ENCODE data around the gene COL15A1. TPM values are rescaled to one million over a fixed set of nuclear protein-coding genes. Genes with fewer than 3 reads are reported as not detected.

COL15A1 gene
- total and polyA plus RNA-seq, 2 donors (not counting 1 experiment from before 2014, with no cell fraction given), result not detected

DNA sequence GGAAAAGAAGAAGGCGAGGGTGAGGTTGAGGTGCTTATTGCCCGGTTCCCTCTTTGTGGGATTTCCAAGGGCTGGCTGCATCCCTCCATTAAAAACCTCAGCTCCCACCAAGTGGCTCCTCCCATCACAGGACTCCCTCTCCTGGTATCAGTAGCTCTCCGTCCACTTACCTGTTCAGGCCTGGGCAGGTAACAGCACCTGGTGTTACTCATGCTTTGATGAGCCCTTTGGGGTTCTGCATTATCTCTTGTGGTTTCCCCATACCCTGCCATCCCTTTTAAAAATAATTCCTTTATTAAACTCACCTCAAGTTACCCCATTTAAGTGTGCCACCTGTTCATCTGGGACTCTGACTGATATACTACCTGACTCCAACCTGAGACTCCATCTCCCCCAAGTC lies 143.8 kb downstream of the COL15A1 start:
- Mint-ChIP-seq H3K4me1 (peaks cover 14% of the 10 kb centered on the region), H3K27ac (no peak overlapping the region), H3K4me3 (no peak overlapping the region), H3K9me3 (ENCODE audit: insufficient read depth) (no peaks in the 10 kb centered on the region), H3K27me3 (no peaks in the 10 kb centered on the region)
- Histone ChIP-seq H4K20me1 (ENCODE audit: control insufficient read depth, insufficient read depth, low read length, poor library complexity, severe bottlenecking) (no peaks in the 10 kb centered on the region), H3K4me3 (ENCODE audit: control extremely low read depth in 1 of 5, extremely low read depth in 1 of 5, insufficient read depth in 1 of 5, low read depth in 2 of 5, low read length in 4 of 5) (no peak overlapping the region), H3K36me3 (replicated peaks in 1 of 2; ENCODE audit: control extremely low read depth in 1 of 2, control insufficient read depth in 1 of 2, extremely low read depth in 1 of 2, insufficient read depth in 2 of 2, low read length in 1 of 2) (no peaks in the 10 kb centered on the region), H3K4me1 (ENCODE audit: control insufficient read depth in 2 of 2, insufficient read depth in 2 of 2, low read length in 2 of 2) (peaks cover 11 to 15% of the 10 kb centered on the region in 2 donors), H2AFZ (ENCODE audit: insufficient read depth, low read depth, low read length, poor library complexity, severe bottlenecking) (no peak overlapping the region), H3K27ac (ENCODE audit: low read length in 2 of 2) (no peak overlapping the region), H3K9me3 (ENCODE audit: control extremely low read depth in 1 of 3, control insufficient read depth in 2 of 3, insufficient read depth in 1 of 3, low read length in 2 of 3) (peaks cover 0 to 5% (median 3%) of the 10 kb centered on the region in 3 donors), H3K4me2 (replicated peaks; ENCODE audit: low read depth, low read length, poor library complexity, severe bottlenecking) (no peak overlapping the region), H3K27me3 (replicated peaks in 1 of 4; ENCODE audit: control extremely low read depth in 1 of 4, control insufficient read depth in 3 of 4, insufficient read depth in 4 of 4, low read length in 3 of 4) (no peaks in the 10 kb centered on the region), H3K79me2 (ENCODE audit: control insufficient read depth, insufficient read depth, low read length) (no peaks in the 10 kb centered on the region), H3K9ac (ENCODE audit: low read length) (no peak overlapping the region)
- WGBS (ENCODE audit: insufficient coverage), result 100% methylated on average over 2 of the region's 3 CpGs
- DNase-seq (no peak), ATAC-seq (ENCODE audit: low read depth) (no peak)
- POLR2A ChIA-PET, result no interaction called here
- CTCF ChIA-PET, result no interaction called here
- TF ChIP-seq EZH2 (IDR thresholded peaks at IDR 0.05; ENCODE audit: borderline replicate concordance, insufficient read depth, low read depth, low read length, poor library complexity, severe bottlenecking), result no peak
- TF ChIP-seq, protein P1, sequence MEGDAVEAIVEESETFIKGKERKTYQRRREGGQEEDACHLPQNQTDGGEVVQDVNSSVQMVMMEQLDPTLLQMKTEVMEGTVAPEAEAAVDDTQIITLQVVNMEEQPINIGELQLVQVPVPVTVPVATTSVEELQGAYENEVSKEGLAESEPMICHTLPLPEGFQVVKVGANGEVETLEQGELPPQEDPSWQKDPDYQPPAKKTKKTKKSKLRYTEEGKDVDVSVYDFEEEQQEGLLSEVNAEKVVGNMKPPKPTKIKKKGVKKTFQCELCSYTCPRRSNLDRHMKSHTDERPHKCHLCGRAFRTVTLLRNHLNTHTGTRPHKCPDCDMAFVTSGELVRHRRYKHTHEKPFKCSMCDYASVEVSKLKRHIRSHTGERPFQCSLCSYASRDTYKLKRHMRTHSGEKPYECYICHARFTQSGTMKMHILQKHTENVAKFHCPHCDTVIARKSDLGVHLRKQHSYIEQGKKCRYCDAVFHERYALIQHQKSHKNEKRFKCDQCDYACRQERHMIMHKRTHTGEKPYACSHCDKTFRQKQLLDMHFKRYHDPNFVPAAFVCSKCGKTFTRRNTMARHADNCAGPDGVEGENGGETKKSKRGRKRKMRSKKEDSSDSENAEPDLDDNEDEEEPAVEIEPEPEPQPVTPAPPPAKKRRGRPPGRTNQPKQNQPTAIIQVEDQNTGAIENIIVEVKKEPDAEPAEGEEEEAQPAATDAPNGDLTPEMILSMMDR (IDR thresholded peaks at IDR 0.05), result no peak
- intact Hi-C loops (cut with micrococcal nuclease), result no loop called here

DNA sequence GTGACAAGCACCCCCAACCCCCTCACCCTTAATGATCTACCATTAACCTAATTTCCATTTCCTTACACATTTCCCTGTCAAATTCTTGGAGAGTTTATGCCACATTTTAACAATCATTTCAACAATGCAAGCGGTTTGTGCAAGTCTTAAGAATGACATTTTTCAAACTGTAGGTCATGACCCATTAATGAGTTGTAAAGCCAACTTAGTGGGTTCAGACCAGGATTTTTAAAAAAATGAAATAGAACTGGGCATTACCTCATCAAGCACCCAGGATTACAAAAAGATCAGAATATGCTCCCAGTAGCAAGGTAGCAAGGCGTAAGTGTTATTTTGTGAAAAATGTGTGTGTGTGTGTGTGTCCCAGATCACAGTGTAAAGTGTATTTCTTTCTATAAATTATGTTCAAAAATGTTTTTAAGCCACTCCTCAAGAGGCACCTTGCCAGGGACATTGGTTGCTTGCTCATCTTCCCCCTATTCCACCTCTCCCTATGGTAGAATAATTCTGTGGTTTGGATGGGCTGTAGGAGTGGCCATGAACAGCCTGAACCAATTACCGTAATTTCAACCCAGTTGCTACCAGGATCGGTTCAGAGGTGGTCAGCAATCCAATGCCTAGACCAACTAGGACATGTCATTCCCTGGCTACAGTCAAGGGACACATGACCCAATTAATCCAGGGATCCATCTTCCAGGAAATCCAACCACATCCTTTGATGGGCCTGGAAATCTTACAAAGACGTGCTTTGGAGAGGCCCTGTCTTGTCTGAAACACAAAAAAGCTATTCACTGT lies 146.8 kb downstream of the COL15A1 start:
- Histone ChIP-seq H4K20me1 (ENCODE audit: control insufficient read depth, insufficient read depth, low read length, poor library complexity, severe bottlenecking) (no peaks in the 10 kb centered on the region), H3K4me2 (replicated peaks; ENCODE audit: low read depth, low read length, poor library complexity, severe bottlenecking) (no peak overlapping the region), H3K9me3 (ENCODE audit: control extremely low read depth in 1 of 3, control insufficient read depth in 2 of 3, insufficient read depth in 1 of 3, low read length in 2 of 3) (peaks cover 0 to 5% (median 3%) of the 10 kb centered on the region in 3 donors), H3K36me3 (replicated peaks in 1 of 2; ENCODE audit: control extremely low read depth in 1 of 2, control insufficient read depth in 1 of 2, extremely low read depth in 1 of 2, insufficient read depth in 2 of 2, low read length in 1 of 2) (no peaks in the 10 kb centered on the region), H3K79me2 (ENCODE audit: control insufficient read depth, insufficient read depth, low read length) (no peaks in the 10 kb centered on the region), H3K27ac (ENCODE audit: low read length in 2 of 2) (no peak overlapping the region), H3K4me3 (ENCODE audit: control extremely low read depth in 1 of 5, extremely low read depth in 1 of 5, insufficient read depth in 1 of 5, low read depth in 2 of 5, low read length in 4 of 5) (no peak overlapping the region), H2AFZ (ENCODE audit: insufficient read depth, low read depth, low read length, poor library complexity, severe bottlenecking) (no peak overlapping the region), H3K4me1 (ENCODE audit: control insufficient read depth in 2 of 2, insufficient read depth in 2 of 2, low read length in 2 of 2) (peaks cover 6 to 9% of the 10 kb centered on the region in 2 donors), H3K9ac (ENCODE audit: low read length) (no peak overlapping the region), H3K27me3 (replicated peaks in 1 of 4; ENCODE audit: control extremely low read depth in 1 of 4, control insufficient read depth in 3 of 4, insufficient read depth in 4 of 4, low read length in 3 of 4) (no peaks in the 10 kb centered on the region)
- CTCF ChIA-PET, result no interaction called here
- no peak for ATAC-seq (ENCODE audit: low read depth)
- Mint-ChIP-seq H3K27me3 (no peaks in the 10 kb centered on the region), H3K27ac (no peak overlapping the region), H3K4me1 (peaks cover 8% of the 10 kb centered on the region), H3K9me3 (ENCODE audit: insufficient read depth) (no peaks in the 10 kb centered on the region), H3K4me3 (no peak overlapping the region)
- TF ChIP-seq, protein P1 (IDR thresholded peaks at IDR 0.05), result no peak
- no peak for TF ChIP-seq EZH2 (IDR thresholded peaks at IDR 0.05; ENCODE audit: borderline replicate concordance, insufficient read depth, low read depth, low read length, poor library complexity, severe bottlenecking)
- POLR2A ChIA-PET, result no interaction called here
- no peak for DNase-seq
- intact Hi-C loops (cut with micrococcal nuclease), result no loop called here
- WGBS (ENCODE audit: insufficient coverage), result 94% methylated on average over 2 of the region's 5 CpGs
